GM23248 (cell line): ENCODE results near the gene TFIP11.

Experiments
- EZH2 ChIP-seq: fragments of 200-600 bp; sonication (generic); IDR thresholded peaks from 2 replicates; pipeline ENCODE4 v1.6.1; 2018; ENCODE audit warnings: antibody characterized with exemption, mild to moderate bottlenecking; ENCODE audit not compliant: insufficient read depth, poor library complexity, severe bottlenecking
- EZH2phosphoT487 ChIP-seq: fragments of 200-600 bp; sonication (generic); IDR thresholded peaks from 2 replicates; pipeline ENCODE4 v1.6.1; 2018; ENCODE audit warnings: antibody characterized with exemption, moderate library complexity, mild to moderate bottlenecking, low read depth; ENCODE audit not compliant: insufficient read depth

DNA sequence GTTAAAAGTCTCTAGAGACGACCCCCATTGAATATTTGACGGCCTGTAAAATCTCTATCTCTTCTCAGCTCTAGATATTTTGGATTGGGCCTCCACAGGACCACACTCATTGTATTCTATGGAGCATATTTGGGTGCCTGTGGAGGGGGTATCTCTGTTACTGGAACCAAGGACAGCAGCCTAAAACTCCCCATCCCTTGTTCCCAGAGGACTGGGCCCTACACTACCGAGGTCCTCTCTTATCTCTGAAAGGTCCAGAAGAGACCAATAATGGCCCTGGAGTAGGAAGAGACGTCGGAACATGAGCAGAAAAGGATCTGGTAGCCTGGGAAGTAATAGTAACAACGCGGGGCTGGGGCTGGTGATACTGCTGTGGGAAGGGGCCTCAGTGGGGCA, 29.2 kb downstream of the TFIP11 start:
- TF ChIP-seq EZH2phosphoT487 = no peak
- no peak for TF ChIP-seq EZH2
